NCI-H774 (cell line): Measurements from ENCODE around the gene PLA2G2E.
"Not testable (repeated sequence)": the region's sequence is repeated elsewhere in the genome, so short reads cannot be mapped to it uniquely, and the experiment has no call there.

Experiments
- DNase-seq: peaks from one replicate; lab custom pipeline; 2025; lab: John Stamatoyannopoulos, UW

Gene PLA2G2E

GRCh38 chr1:19882111-19883071 is 41.0 kb downstream of the PLA2G2E start, which contains the start of gene OTUD3:
OTUD3 (plus strand) TSS chr1:19882395; CDS start chr1:19882514, 119 bp downstream.
- peak; percentile 86 for DNase-seq

DNA sequence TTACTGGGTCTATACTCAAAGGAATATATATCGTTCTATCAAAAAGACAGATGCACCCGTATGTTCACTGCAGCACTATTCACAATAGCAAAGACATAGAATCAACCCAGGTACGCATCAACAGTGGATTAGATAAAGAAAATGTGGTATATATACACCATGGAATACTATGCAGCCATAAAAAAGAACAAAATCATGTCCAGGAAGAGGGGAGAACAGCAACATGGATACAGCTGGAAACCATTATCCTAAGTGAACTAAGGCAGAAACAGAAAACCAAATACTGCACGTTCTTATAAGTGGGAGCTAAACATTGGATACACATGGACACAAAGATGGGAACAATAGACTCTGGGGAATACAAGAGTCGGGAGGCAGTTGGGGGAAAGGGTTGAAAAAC is 42.6 kb downstream of the PLA2G2E start:
- DNase-seq: not testable (repeated sequence)

- no peak for DNase-seq
These were observed 43.8 kb downstream of the PLA2G2E start for GRCh38 chr1:19879661-19880060.

- DNase-seq: no peak
These were observed 44.2 kb downstream of the PLA2G2E start for GRCh38 chr1:19879227-19879626.

DNA sequence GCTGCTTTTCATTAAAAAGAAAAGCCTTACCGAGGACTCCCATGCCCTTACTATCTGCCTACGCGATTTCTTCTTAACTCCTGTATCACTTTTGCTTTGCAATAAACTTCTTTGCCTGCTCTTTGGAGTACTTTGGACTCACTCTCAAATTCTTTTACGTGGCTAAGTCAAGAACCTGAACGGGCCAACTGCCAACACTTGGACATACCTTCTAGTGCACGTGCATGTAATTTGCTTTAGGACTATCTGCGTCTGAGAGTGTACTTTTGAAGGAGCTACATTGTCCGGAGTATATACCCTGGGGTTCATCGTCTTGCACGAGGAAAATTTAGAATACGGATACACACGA is 44.8 kb downstream of the PLA2G2E start:
- no peak for DNase-seq

- peak; percentile 4 for DNase-seq
These were observed 45.4 kb downstream of the PLA2G2E start for GRCh38 chr1:19877821-19878636.

- no peak for DNase-seq
These were observed 46.2 kb downstream of the PLA2G2E start for GRCh38 chr1:19877181-19877750.

DNA sequence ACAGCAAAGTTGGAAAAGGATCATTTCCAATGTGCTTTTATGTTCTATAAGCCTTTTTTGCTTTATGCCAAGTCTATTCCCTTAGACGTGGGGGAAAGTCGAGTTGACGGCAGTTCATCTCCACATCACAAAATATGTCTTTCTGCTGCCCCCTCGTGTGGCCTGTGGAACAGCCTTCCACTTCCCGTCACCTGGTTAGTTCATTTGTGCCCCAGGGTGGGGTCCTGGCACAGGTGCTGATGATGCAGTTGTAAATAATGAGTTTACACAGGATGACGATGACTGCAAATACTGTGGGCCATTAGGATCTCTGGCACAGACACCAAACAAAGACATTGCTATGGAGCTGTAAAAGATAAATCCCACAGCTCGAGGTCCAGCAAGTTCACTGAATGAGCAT is 51.2 kb downstream of the PLA2G2E start:
- peak; percentile 69 for DNase-seq
